Measurements from ENCODE around the gene VBP1. TPM values are rescaled to one million over a fixed set of nuclear protein-coding genes. Genes with fewer than 3 reads are reported as not detected.

The VBP1 gene
- total RNA-seq, 1 donor from 2014 or later, result 217 TPM

- H3K79me2 ChIP-seq (ENCODE audit: low read depth), result peaks cover 17% of the 10 kb centered on the region
- no peak for DNase-seq (ENCODE audit: low spot score)
- no peak overlapping the region for H3K27ac ChIP-seq
- TF ChIP-seq EZH2phosphoT487 (IDR thresholded peaks at IDR 0.05) (no peak), CTCF (IDR thresholded peaks at IDR 0.05) (no peak), EZH2 (IDR thresholded peaks at IDR 0.05) (no peak)
- Mint-ChIP-seq H3K27me3 (ENCODE audit: insufficient read depth, low read depth) (no peaks in the 10 kb centered on the region), H3K4me3 (no peak overlapping the region), H3K9me3 (peaks cover 2% of the 10 kb centered on the region), H3K36me3 (peaks cover 3% of the 10 kb centered on the region), H3K27ac (no peak overlapping the region), H3K4me1 (peaks cover 3% of the 10 kb centered on the region)
- H2AFZ ChIP-seq (replicated peaks), result no peak overlapping the region
- H3K36me3 ChIP-seq, result no peaks in the 10 kb centered on the region
- no peaks in the 10 kb centered on the region for H3K27me3 ChIP-seq
- H3K4me2 ChIP-seq, result no peak overlapping the region
- H4K20me1 ChIP-seq (ENCODE audit: low read depth), result no peaks in the 10 kb centered on the region
- H3K9ac ChIP-seq, result no peak overlapping the region
- H3F3A ChIP-seq (ENCODE audit: low read depth), result no peaks in the 10 kb centered on the region
- H3K9me3 ChIP-seq (ENCODE audit: low read depth), result no peaks in the 10 kb centered on the region
- H3K4me3 ChIP-seq, result no peak overlapping the region
- no peaks in the 10 kb centered on the region for H3K4me1 ChIP-seq
Measured at GRCh38 chrX:155259752-155260151, 43.5 kb downstream of the VBP1 start.

- Histone ChIP-seq H3K9ac (no peak overlapping the region), H2AFZ (replicated peaks) (no peak overlapping the region), H3K27me3 (no peaks in the 10 kb centered on the region), H3F3A (ENCODE audit: low read depth) (no peaks in the 10 kb centered on the region), H3K4me3 (peak overlapping the region; percentile 59), H3K4me2 (peak overlapping the region; percentile 73), H4K20me1 (ENCODE audit: low read depth) (no peaks in the 10 kb centered on the region), H3K9me3 (ENCODE audit: low read depth) (peaks cover 12% of the 10 kb centered on the region), H3K79me2 (ENCODE audit: low read depth) (peaks cover 17% of the 10 kb centered on the region), H3K4me1 (no peaks in the 10 kb centered on the region), H3K27ac (no peak overlapping the region), H3K36me3 (no peaks in the 10 kb centered on the region)
- H3K27me3 Mint-ChIP-seq (ENCODE audit: insufficient read depth, low read depth), result no peaks in the 10 kb centered on the region
- no peak for DNase-seq (ENCODE audit: low spot score)
- TF ChIP-seq EZH2phosphoT487 (IDR thresholded peaks at IDR 0.05) (no peak), CTCF (IDR thresholded peaks at IDR 0.05) (no peak)
- H3K36me3 Mint-ChIP-seq, result peaks cover 3% of the 10 kb centered on the region
- peaks cover 2% of the 10 kb centered on the region for H3K9me3 Mint-ChIP-seq
- peak overlapping the region; percentile 89 for H3K4me3 Mint-ChIP-seq
- H3K4me1 Mint-ChIP-seq, result peaks cover 3% of the 10 kb centered on the region
- H3K27ac Mint-ChIP-seq, result no peak overlapping the region
Measured at GRCh38 chrX:155262970-155263754, 46.9 kb downstream of the VBP1 start.

GRCh38 chrX:155263854-155264628 lies 47.8 kb downstream of the VBP1 start, which contains the start of gene RAB39B:
Gene RAB39B (minus strand): TSS chrX:155264491. CDS start chrX:155264288, 203 bp downstream.
- H3K4me1 ChIP-seq, result no peaks in the 10 kb centered on the region
- peaks cover 12% of the 10 kb centered on the region for H3K9me3 ChIP-seq (ENCODE audit: low read depth)
- no peaks in the 10 kb centered on the region for H3K27me3 Mint-ChIP-seq (ENCODE audit: insufficient read depth, low read depth)
- H3K4me2 ChIP-seq, result peak within 1 kb of the TSS; percentile 73
- no peak for TF ChIP-seq EZH2 (IDR thresholded peaks at IDR 0.05)
- TF ChIP-seq EZH2phosphoT487 (IDR thresholded peaks at IDR 0.05), result no peak
- peak; percentile 16 for TF ChIP-seq CTCF (IDR thresholded peaks at IDR 0.05)
- H4K20me1 ChIP-seq (ENCODE audit: low read depth), result no peaks in the 10 kb centered on the region
- peaks cover 3% of the 10 kb centered on the region for H3K4me1 Mint-ChIP-seq
- H3K27ac ChIP-seq, result no peak within 1 kb of the TSS
- H3K36me3 ChIP-seq, result no peaks in the 10 kb centered on the region
- no peak within 1 kb of the TSS for H3K9ac ChIP-seq
- peak within 1 kb of the TSS; percentile 59 for H3K4me3 ChIP-seq
- peak within 1 kb of the TSS; percentile 81 for H2AFZ ChIP-seq (replicated peaks)
- H3K36me3 Mint-ChIP-seq, result peaks cover 3% of the 10 kb centered on the region
- no peaks in the 10 kb centered on the region for H3K27me3 ChIP-seq
- H3K4me3 Mint-ChIP-seq, result peak within 1 kb of the TSS; percentile 89
- H3K27ac Mint-ChIP-seq, result no peak within 1 kb of the TSS
- H3K79me2 ChIP-seq (ENCODE audit: low read depth), result peaks cover 17% of the 10 kb centered on the region
- peaks cover 5% of the 10 kb centered on the region for H3K9me3 Mint-ChIP-seq
- H3F3A ChIP-seq (ENCODE audit: low read depth), result no peaks in the 10 kb centered on the region
- DNase-seq (ENCODE audit: low spot score), result peak; percentile 75
